ENCODE measurements around the gene FAM174A. TPM values are rescaled to one million over a fixed set of nuclear protein-coding genes. Genes with fewer than 3 reads are reported as not detected.

The FAM174A gene
- total and polyA plus RNA-seq, 9 of the 15 experiments (the other 6 are each of a cell fraction or from before 2014, with no cell fraction given), result 0.14 to 2.9 (median 1.2) TPM

- no peaks in the 10 kb centered on the region for H4K20me1 ChIP-seq (replicated peaks; ENCODE audit: control insufficient read depth, insufficient read depth, low read length)
- H3K9me1 ChIP-seq (ENCODE audit: control insufficient read depth, insufficient read depth, low read length), result no peaks in the 10 kb centered on the region
- no peaks in the 10 kb centered on the region for H3K9me3 ChIP-seq (replicated peaks; ENCODE audit: control insufficient read depth, insufficient read depth, low read depth, low read length)
- no peak overlapping the region for H3K27ac ChIP-seq (ENCODE audit: extremely low read depth, low read depth, low read length)
- DNase-seq (ENCODE audit: extremely low read depth in 1 of 4, low spot score in 3 of 4) (no peak), FAIRE-seq (no peak), ATAC-seq (no peak)
- H3K79me2 ChIP-seq (ENCODE audit: control insufficient read depth, insufficient read depth, low read length), result no peaks in the 10 kb centered on the region
- no peak overlapping the region for H3K4me2 ChIP-seq (ENCODE audit: insufficient read depth, low read length)
- POLR2A ChIA-PET, result no interaction called here
- in situ Hi-C loops (cut with MboI), result no loop called here
- no peak overlapping the region for H2AFZ ChIP-seq (ENCODE audit: low read depth, low read length)
- BruUV-seq (replicated peaks), result no TSS peak
- H3K4me1 ChIP-seq (replicated peaks in 1 of 2; ENCODE audit: control insufficient read depth in 2 of 2, insufficient read depth in 2 of 2, low read length in 2 of 2), result no peaks in the 10 kb centered on the region
- no peaks in the 10 kb centered on the region for H3K36me3 ChIP-seq (ENCODE audit: control insufficient read depth, insufficient read depth, low read length)
- H3K4me3 ChIP-seq, result no peak overlapping the region
- WGBS (ENCODE audit: insufficient coverage, low coverage, missing lambda C conversion rate), result 7% methylated on average over 2 of the region's 2 CpGs
- H3K27me3 ChIP-seq (ENCODE audit: control insufficient read depth in 2 of 2, insufficient read depth in 2 of 2, low read length in 2 of 2), result no peaks in the 10 kb centered on the region
- intact Hi-C loops (cut with micrococcal nuclease), result no loop called here
- CTCF ChIA-PET (ENCODE audit: low intra/inter-chr PET ratio), result no interaction called here
- H3K9ac ChIP-seq (ENCODE audit: insufficient read depth in 1 of 2, low read depth in 2 of 2, low read length in 2 of 2), result no peak overlapping the region
- no peak for TF ChIP-seq TCF15 (CRISPR knock-in tag; IDR thresholded peaks at IDR 0.05)
- no peak for TF ChIP-seq ZHX1 (conservative IDR thresholded peaks at IDR 0.05; ENCODE audit: low read length)
- no peak for TF ChIP-seq RBFOX2 (IDR thresholded peaks at IDR 0.05; ENCODE audit: low read depth, low read length)
- TF ChIP-seq HINFP (tag; conservative IDR thresholded peaks at IDR 0.05; ENCODE audit: low read depth), result no peak
- no peak for TF ChIP-seq PHF20 (IDR thresholded peaks at IDR 0.05; ENCODE audit: partially characterized antibody)
- TF ChIP-seq STAT6 (CRISPR knock-in tag; IDR thresholded peaks at IDR 0.05), result no peak
- TF ChIP-seq NKRF (IDR thresholded peaks at IDR 0.05; ENCODE audit: borderline replicate concordance), result no peak
- TF ChIP-seq SETDB1 (IDR thresholded peaks at IDR 0.05; ENCODE audit: low read length), result no peak
- no peak for TF ChIP-seq MLLT1 (IDR thresholded peaks at IDR 0.05)
- TF ChIP-seq ZNF384 (IDR thresholded peaks at IDR 0.05; ENCODE audit: low read depth, low read length), result no peak
- TF ChIP-seq ZNF707 (CRISPR knock-in tag; conservative IDR thresholded peaks at IDR 0.05), result no peak
Measured at GRCh38 chr5:100574716-100575115, 39.5 kb downstream of the FAM174A start.
